ENCODE results near the gene ACRBP.
A peak's percentile ranks its signal among the peaks of the same experiment; 100 is the strongest.
"Not testable (repeated sequence)": the region's sequence is repeated elsewhere in the genome, so short reads cannot be mapped to it uniquely, and the experiment has no call there.

Gene ACRBP

GRCh38 chr12:6612652-6613014 is 34.6 kb downstream of the ACRBP start:
- H3K27ac Mint-ChIP-seq, result peak overlapping the region; percentile 53
- H3K27me3 Mint-ChIP-seq, result no peaks in the 10 kb centered on the region
- H3K4me1 Mint-ChIP-seq, result peaks cover 39% of the 10 kb centered on the region
- H3K9me3 Mint-ChIP-seq, result no peaks in the 10 kb centered on the region
- H3K4me3 Mint-ChIP-seq, result peak overlapping the region; percentile 16
- no peaks in the 10 kb centered on the region for H3K36me3 Mint-ChIP-seq

DNA sequence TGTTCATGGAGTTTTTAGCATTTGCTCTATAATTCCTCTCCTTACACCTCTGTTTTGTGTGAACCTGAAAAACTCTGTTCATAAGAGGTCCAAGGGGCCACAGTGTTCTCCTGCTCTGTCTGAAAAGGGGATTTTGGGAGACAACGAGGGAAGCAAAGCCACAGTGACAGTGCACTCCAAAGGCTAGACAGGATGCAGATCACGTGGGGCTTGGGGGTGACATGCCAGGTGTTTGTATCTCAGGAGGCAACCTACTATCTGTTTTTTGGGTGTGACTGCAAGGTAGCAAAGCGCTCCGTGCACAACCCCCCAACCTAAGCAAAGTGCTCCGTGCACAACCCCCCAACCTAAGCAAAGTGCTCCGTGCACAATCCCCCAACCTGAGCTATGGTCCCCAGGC is 35.0 kb downstream of the ACRBP start:
- Mint-ChIP-seq H3K36me3 (no peaks in the 10 kb centered on the region), H3K4me3 (peak overlapping the region; percentile 19), H3K27ac (peak overlapping the region; percentile 53), H3K4me1 (peaks cover 39% of the 10 kb centered on the region), H3K27me3 (no peaks in the 10 kb centered on the region), H3K9me3 (no peaks in the 10 kb centered on the region)

DNA sequence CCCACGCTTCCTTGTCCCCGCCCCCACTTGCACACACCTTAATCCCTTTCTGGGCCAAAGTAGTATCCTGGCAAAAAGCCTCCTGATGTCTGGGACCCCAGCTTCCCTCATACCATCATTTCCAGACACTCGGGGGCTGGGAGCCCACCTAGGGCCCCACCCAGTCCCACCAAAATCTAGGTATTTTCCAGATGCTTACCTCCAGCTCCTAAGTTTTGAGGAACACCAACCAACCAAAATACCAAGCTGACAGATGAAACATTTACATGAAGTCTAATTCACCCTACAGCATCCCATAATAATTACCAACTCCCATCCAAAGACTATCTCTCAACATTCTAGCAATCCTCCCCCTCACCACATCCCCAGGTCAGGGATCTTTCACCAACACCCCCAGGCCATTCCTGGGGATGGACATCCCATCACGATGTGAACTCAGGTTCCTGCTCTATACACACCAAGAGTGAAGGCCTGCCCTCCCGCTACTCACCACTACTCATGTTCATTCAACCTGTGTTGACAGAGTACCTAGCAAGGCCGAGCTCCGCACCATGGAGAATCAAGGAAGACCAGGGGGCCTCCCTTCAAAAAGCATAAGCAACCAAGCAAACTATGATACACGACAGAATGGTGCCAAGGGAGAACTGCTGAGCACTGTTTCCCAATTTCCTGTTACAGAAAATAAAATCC is 38.5 kb downstream of the ACRBP start:
- peaks cover 48% of the 10 kb centered on the region for H3K4me1 Mint-ChIP-seq
- no peak overlapping the region for H3K4me3 Mint-ChIP-seq
- H3K27me3 Mint-ChIP-seq, result no peaks in the 10 kb centered on the region
- H3K27ac Mint-ChIP-seq, result no peak overlapping the region
- peaks cover 6% of the 10 kb centered on the region for H3K36me3 Mint-ChIP-seq
- H3K9me3 Mint-ChIP-seq, result no peaks in the 10 kb centered on the region

DNA sequence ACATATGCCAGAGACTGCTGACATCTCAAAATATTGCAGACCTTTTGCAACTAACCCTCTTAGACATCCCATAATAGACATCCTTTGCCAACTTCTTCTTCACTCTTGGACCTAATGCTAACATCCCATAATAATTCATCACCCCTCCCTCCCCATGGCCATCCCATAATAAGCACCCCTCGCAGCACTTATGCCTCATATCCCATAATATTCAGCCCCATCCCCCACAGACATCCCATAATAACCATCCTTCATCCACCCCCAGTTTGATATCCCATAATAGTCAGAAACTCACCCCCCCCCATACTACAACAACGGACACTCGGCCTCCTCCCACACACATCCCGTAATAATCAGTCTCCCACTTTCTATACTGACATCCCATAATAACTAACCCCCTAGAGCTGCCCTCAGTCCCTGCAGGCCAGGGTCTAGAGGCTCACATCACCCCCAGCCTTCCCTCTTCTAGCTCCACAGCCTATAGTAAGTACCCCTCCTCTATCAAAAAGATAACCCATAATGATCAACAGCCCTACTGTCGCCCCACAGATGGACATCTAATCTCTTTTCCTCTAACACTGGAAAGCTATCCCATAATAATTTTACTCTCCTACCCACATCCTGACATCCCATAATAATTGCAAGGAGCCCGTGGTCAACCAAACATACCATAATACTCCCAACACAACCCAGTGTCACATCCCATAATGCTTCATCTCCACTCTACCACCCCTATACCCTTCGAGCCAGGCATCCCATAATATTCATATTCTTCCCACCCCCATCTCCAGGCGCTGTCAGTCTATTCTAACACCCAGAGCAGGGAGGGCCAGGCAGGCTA is 39.3 kb downstream of the ACRBP start:
- Mint-ChIP-seq H3K27ac (no peak overlapping the region), H3K36me3 (peaks cover 12% of the 10 kb centered on the region), H3K9me3 (no peaks in the 10 kb centered on the region), H3K4me3 (no peak overlapping the region), H3K4me1 (peaks cover 51% of the 10 kb centered on the region), H3K27me3 (no peaks in the 10 kb centered on the region)

DNA sequence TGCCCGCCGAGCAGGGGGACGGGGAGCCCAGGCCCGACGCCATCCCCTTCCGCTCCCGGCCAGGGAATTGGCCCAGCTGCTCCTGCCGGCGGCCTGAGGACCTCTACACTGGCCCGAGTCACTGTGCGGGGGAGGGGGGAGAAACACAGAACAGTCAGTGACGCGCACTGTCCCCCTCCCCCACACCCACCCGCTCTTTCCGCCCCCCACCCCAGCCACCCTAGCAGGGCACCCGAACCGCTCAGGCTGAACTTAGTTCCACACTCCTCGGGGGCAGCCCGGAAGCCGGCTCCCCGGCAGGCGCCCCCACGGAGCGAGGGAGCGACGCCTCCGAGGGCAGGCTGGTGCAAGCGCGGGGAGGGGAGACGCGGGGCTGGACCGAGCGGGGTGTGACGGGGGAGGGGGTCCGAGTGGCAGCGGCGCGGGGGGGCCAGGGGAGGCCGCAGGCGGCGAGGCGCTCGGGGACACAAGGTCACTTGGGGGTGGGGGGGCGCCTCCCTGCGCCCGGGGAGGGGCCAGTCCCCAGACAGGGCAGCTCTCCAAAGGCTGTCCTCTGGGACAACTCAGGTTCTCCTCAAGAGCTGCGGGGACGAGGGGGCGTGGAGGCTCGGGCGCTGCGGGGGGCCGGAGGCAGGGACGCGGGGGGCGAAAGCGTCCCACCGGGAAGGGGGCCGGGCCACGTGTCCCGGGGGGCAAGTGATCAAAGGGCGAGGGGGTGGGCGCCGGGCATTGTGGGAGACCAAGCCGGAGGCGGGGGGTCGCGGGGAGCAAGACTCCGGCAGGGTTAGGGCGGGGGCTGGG is 40.7 kb downstream of the ACRBP start:
- Mint-ChIP-seq H3K9me3 (no peaks in the 10 kb centered on the region), H3K36me3 (peaks cover 15% of the 10 kb centered on the region), H3K27me3 (no peaks in the 10 kb centered on the region), H3K4me1 (peaks cover 54% of the 10 kb centered on the region), H3K27ac (peak overlapping the region; percentile 93), H3K4me3 (peak overlapping the region; percentile 99)

DNA sequence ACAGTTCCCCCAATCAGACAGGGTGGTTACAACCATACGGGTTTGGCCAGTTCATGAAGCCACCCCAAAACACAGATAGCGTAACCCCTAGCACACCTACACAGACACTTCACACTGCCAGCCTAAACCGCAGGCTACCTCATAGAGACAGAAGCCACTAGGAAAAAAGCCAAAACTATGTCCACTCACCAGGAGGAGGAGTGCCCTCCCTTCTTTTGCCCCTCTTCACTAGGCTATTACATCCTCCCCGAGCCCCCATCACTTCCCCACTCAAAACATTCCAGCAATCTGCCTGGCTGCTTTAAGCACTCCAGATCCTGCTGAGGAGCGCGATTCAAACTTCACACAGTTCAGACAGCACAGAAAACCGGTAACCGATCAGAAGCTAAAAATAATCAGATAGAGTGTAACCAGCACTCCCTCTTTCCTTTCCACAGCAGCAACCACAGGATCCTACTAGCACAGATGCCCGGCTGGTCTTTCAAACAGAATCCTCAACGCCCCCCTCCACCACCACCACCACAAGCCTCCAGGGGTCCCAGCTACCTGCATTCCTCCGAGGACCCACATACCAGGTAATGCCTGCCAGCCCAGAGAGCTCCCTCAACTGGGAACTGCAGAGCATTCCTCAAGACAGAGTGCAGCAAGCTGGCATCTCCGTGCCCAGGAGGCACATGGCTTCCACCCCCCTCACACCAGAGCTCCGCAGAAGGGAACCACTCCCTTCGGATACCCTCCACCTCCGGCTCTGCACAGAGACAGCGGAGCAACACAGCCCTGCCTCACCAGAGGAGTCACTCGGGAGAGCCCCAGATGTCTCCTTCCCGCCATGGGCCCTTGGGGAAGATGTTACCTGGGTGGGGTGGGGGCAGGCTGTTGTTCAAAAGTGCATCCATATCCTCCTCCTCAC is 41.6 kb downstream of the ACRBP start:
- Mint-ChIP-seq H3K27me3 (no peaks in the 10 kb centered on the region), H3K4me3 (peak overlapping the region; percentile 99), H3K4me1 (peaks cover 53% of the 10 kb centered on the region), H3K36me3 (peaks cover 19% of the 10 kb centered on the region), H3K27ac (peak overlapping the region; percentile 93), H3K9me3 (no peaks in the 10 kb centered on the region)

GRCh38 chr12:6604259-6605029 is 42.8 kb downstream of the ACRBP start:
- Mint-ChIP-seq H3K36me3 (peaks cover 26% of the 10 kb centered on the region), H3K9me3 (no peaks in the 10 kb centered on the region), H3K27ac (peak overlapping the region; percentile 93), H3K4me1 (peaks cover 51% of the 10 kb centered on the region), H3K4me3 (peak overlapping the region; percentile 99), H3K27me3 (no peaks in the 10 kb centered on the region)

DNA sequence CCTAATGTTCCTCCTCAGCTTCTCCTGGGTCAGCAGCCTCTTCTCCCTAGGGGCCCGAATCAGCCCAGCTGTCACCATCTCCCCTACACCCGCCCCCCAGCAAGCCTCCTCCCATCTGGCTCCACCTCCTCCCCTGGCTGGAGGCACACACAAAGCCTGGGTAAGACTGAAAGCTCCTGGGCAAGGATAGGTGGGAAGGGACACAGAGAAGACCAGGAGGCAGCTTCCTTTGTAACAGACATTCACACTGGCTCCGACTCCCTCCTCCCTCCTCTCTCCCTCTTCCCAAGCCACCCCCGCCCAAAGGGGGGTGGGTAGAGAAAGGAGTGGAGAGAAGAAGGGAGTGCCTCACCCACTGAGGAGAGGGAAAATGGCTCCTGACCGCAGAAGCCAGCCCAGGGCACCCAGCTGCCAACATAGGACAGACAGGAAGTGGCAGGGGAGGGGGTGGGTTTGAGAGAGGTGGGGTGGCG is 44.1 kb downstream of the ACRBP start:
- no peaks in the 10 kb centered on the region for H3K9me3 Mint-ChIP-seq
- no peaks in the 10 kb centered on the region for H3K27me3 Mint-ChIP-seq
- H3K36me3 Mint-ChIP-seq, result peaks cover 32% of the 10 kb centered on the region
- peak overlapping the region; percentile 86 for H3K4me3 Mint-ChIP-seq
- H3K27ac Mint-ChIP-seq, result peak overlapping the region; percentile 84
- H3K4me1 Mint-ChIP-seq, result peaks cover 51% of the 10 kb centered on the region

- Mint-ChIP-seq H3K4me1 (peaks cover 55% of the 10 kb centered on the region), H3K27me3 (no peaks in the 10 kb centered on the region), H3K9me3 (no peaks in the 10 kb centered on the region), H3K4me3 (peak overlapping the region; percentile 86), H3K36me3 (peaks cover 34% of the 10 kb centered on the region), H3K27ac (peak overlapping the region; percentile 76)
Observed at GRCh38 chr12:6602526-6602925, 44.7 kb downstream of the ACRBP start.

- H3K4me3 Mint-ChIP-seq, H3K9me3 Mint-ChIP-seq, H3K27me3 Mint-ChIP-seq: not testable (repeated sequence)
- H3K27ac Mint-ChIP-seq, result peak overlapping the region; percentile 46
- H3K36me3 Mint-ChIP-seq, result peaks cover 35% of the 10 kb centered on the region
- peaks cover 32% of the 10 kb centered on the region for H3K4me1 Mint-ChIP-seq
Observed at GRCh38 chr12:6595673-6596072, 51.6 kb downstream of the ACRBP start.

DNA sequence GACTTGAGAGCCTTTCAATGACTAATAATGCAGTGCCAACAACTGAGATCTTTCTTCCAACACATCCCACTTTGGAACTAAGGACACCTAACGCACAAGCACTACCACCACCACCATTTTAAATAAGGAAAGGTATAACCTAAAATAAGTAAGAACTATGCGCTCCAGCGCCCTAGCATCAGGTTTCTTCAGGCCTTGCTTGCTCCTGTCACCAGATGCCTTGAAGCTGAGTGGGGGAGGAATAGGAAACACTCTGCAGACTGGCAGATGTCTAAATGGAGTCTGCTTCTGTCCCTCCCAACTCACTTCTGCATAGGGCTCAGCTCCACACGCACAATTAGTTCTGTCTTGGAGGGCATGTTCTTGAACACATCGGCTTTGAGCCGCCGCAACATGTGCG is 55.1 kb downstream of the ACRBP start:
- peaks cover 23% of the 10 kb centered on the region for H3K36me3 Mint-ChIP-seq
- H3K4me3 Mint-ChIP-seq, result no peak overlapping the region
- no peaks in the 10 kb centered on the region for H3K9me3 Mint-ChIP-seq
- H3K27ac Mint-ChIP-seq, result no peak overlapping the region
- H3K4me1 Mint-ChIP-seq, result peaks cover 29% of the 10 kb centered on the region
- no peaks in the 10 kb centered on the region for H3K27me3 Mint-ChIP-seq

Measured in activated naive CD4-positive, alpha-beta T cell treated with anti-CD3 and anti-CD28 coated beads, Interleukin-2, amount 50 U/mL, for 24 hours (primary cell).